ENCODE measurements around the gene MCOLN1.

The MCOLN1 gene

GRCh38 chr19:7502552-7502951 lies 19.9 kb upstream of the MCOLN1 start:
- no peak for DNase-seq (ENCODE audit: low spot score)

DNA sequence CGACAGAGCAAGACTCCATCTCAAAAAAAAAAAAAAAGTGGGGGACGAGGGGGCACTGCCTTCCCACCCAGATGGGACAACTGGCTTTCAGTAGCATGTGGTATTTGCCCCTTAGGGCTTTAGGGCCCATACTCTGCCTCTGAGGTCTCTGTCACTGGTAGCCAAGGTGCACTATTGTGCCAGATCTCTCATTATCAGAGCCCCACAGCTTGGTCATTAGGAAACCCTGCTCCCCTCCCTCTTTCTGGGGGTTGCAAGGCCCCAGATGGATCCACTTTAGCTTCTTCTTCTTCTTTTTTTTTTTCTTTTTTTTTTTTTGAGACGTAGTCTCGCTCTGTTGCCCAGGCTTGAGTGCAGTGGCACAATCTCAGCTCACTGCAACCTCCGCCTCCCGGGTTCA lies 17.7 kb upstream of the MCOLN1 start:
- no peak for DNase-seq (ENCODE audit: low spot score)

GRCh38 chr19:7505288-7505681 lies 17.1 kb upstream of the MCOLN1 start:
- no peak for DNase-seq (ENCODE audit: low spot score)

- no peak for DNase-seq (ENCODE audit: low spot score)
Measured at GRCh38 chr19:7505682-7506384, 16.6 kb upstream of the MCOLN1 start.

DNA sequence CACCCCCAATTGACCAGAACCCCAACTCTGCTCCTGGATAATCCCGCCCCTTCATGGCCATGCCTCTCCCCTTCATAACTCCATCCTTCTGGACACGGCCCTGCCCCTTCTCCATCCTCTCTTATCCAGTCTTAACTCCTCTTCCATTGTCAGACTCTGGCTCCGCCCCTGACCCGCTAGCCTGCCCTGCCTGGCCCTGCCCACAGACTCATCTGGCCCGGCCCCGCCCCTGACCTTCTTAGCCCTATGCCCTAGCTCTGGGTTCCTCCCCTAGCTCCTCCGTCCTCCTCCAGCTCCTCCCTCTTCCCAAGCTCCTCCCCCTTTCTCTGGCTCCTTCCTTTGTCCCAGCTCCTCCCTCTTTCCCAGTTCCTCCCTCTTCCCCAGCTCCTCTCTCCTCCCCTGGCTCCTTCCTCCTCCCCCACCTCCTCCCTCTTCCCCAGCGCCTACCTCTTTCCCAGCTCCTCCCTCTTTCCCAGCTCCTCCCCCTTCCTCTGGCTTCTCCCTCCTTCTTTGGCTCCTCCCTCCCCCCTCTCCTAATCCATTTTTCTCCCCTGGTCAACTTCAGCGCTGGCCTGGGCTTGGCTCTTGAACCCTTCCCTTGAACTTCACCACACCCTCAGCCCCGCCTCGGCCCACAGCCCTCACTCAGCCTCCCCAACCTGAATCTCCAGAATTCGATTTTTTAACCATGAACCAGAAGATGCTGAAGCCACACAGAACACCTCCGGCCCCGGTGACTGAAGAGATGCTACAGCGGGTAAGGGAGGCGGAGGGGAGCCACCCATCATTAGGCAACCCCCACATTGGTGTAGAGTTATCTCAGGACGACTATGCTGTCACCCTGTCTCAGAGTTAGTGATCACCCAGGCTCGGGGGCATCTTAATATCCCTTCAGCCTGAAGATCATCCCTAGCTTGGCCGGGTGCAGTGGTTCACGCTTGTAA lies 15.8 kb upstream of the MCOLN1 start:
- DNase-seq (ENCODE audit: low spot score), result peak; percentile 91

DNA sequence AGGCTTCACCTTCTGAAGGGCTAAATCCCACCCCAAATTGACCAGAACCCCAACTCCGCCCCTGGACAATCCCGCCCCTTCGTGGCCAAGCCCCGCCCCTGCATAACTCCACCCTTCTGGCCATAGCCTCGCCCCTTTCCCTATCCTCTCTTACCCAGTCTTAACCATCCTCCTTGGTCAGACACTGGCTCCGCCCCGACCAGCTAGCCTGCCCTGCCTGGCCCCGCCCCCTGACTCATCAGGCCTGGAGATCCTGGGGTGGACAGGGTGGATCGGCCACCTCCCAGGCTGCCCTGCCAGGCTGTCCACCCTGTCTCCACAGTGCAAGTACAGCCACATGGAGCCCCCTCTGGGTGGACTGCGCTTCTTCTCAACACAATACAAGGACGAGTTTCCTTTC lies 14.5 kb upstream of the MCOLN1 start:
- peak; percentile 65 for DNase-seq (ENCODE audit: low spot score)

- no peak for DNase-seq (ENCODE audit: low spot score)
Measured at GRCh38 chr19:7509625-7510024, 12.8 kb upstream of the MCOLN1 start.

DNA sequence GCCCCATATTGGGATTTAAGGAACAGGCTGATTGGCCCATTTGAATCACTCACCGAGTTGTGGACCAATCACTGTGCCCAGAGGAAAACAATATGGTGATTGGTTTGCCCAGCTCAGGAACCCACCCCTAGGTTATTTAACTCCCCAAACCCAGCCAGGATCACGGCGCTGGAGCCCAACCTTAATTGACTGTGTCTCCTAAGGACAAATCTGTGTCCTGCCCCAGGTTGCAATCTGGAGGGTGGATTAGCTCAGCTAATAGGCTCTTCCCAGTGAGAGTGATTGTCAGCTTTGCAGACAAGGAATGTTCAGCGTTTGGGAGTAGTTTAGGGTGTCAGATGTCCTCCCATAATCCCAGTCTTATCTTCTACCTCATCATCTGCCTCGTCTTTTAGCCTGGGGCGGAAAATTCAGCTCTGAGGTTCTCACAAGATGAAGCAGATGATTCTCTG lies 10.0 kb upstream of the MCOLN1 start:
- no peak for DNase-seq (ENCODE audit: low spot score)

GRCh38 chr19:7513809-7514642 lies 8.4 kb upstream of the MCOLN1 start:
- DNase-seq (ENCODE audit: low spot score), result no peak

DNA sequence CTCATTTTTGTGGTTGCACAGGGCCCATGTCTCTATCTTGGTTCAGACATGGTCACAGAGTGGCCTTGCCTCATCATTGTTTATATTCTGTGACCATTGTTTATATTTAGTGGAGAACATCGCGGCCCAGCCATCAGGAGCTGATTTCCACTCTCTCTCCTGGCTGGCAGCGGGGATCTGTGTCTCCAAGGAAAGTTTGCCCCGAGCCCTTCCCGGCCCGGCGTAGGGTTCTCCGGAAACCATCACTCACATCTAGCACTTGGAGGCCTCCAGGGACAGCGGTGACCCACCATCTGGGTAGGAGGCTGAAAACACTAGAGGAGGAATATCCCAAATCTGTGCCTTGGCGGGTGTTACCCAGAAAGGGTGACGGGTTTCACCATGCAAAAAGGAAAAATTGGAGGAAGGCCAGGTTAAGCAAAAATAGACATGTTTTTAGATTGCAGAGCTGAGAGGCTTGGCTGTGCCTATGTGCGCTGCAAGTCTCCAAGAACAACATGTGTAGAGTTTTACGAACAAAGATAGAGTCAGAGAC lies 7.2 kb upstream of the MCOLN1 start:
- no peak for DNase-seq (ENCODE audit: low spot score)

DNA sequence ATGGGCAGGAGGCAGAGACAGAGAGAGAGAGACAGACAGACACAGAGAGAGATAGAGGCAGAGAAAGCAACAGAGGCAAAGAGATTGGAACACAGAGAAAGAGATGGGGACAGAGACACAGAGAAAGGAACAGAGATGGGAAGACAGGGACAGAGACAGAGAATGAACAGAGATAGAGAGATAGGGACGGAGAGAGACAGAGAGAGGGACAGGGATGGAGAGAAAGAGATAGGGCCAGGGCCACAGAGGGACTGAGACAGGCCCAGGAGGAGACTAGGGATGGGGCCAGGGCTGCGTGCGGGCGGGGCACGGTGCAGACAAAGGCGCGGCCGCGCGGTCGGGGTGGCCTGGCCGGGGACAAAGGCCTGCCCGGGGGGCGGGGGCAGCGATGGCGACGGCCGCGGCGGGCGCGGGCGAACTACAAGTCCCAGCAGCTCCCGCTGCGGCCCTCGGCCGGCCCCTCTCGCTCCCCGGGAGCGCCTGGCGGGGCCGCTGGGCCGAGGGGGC lies 6.7 kb upstream of the MCOLN1 start, which contains the start of gene ZNF358:
Gene ZNF358, plus strand, starts transcription at position 459 of the 507 bp plus-strand sequence. CDS start 3,140 bp downstream, outside the sequence.
- peak; percentile 69 for DNase-seq (ENCODE audit: low spot score)

DNA sequence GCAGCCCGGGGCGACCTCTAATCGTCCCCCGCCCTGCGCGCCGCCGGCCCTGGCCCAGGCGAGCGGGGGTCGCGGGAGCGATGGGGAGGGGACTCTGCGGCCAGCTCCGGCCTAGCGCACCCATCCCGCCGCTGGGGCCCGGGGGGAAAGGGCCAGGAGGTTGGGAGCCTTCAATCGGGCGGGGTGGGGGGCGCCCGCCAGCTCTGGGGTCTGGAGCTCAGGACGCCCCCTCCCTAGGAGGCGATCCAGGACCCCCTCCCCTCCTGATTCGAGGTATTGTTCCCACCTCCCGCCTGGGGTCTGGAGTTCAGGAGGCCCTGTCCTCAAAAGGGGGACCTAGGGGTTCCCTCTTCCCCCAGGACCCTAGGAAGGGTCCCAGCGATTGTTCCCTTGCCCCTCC lies 6.1 kb upstream of the MCOLN1 start:
- DNase-seq (ENCODE audit: low spot score), result no peak

GRCh38 chr19:7516878-7517277 lies 5.5 kb upstream of the MCOLN1 start:
- DNase-seq (ENCODE audit: low spot score), result no peak

DNA sequence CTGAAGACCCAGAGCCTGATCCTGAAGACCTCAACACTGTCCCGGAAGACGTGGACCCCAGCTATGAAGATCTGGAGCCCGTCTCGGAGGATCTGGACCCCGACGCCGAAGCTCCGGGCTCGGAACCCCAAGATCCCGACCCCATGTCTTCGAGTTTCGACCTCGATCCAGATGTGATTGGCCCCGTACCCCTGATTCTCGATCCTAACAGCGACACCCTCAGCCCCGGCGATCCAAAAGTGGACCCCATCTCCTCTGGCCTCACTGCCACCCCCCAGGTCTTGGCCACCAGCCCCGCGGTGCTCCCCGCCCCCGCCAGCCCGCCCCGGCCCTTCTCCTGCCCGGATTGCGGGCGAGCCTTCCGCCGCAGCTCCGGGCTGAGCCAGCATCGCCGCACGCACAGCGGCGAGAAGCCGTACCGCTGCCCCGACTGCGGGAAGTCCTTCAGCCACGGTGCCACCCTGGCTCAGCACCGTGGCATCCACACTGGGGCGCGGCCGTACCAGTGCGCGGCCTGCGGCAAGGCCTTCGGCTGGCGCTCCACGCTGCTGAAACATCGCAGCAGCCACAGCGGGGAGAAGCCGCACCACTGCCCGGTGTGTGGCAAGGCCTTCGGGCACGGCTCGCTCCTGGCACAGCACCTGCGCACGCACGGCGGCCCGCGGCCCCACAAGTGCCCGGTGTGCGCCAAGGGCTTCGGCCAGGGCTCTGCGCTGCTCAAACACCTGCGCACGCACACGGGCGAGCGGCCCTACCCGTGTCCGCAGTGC lies 2.9 kb upstream of the MCOLN1 start:
- no peak for DNase-seq (ENCODE audit: low spot score)

GRCh38 chr19:7520131-7521051 lies 2.0 kb upstream of the MCOLN1 start:
- DNase-seq (ENCODE audit: low spot score), result no peak

- DNase-seq (ENCODE audit: low spot score), result no peak
Measured at GRCh38 chr19:7521551-7522071, 813 bp upstream of the MCOLN1 start.

- DNase-seq (ENCODE audit: low spot score), result no peak
Measured at GRCh38 chr19:7522923-7523667, 671 bp downstream of the MCOLN1 start.

GRCh38 chr19:7524523-7524922 lies 2.1 kb downstream of the MCOLN1 start:
- DNase-seq (ENCODE audit: low spot score), result no peak
